Endodermal cell (in vitro differentiated cells): Measurements from ENCODE around the gene MAP1LC3B. TPM values are rescaled to one million over a fixed set of nuclear protein-coding genes. Genes with fewer than 3 reads are reported as not detected.

Experiments used
- DNase-seq: peaks from one replicate; pipeline ENCODE4 v3.0.0-alpha.2; 2017
- H3K27ac ChIP-seq: 2 replicates; pipeline ENCODE4 v1.5.1; 2013; ENCODE audit warnings: mild to moderate bottlenecking, low read depth, low read length, moderate library complexity
- H3K27me3 ChIP-seq: 2 replicates; pipeline ENCODE4 v1.6.1; 2013; ENCODE audit warnings: mild to moderate bottlenecking, low read length, moderate library complexity; ENCODE audit not compliant: insufficient read depth, control insufficient read depth, poor library complexity, severe bottlenecking
- H3K36me3 ChIP-seq: 2 replicates; pipeline ENCODE4 v1.7.0; 2013; ENCODE audit warnings: mild to moderate bottlenecking, low read length, moderate library complexity; ENCODE audit not compliant: control insufficient read depth, insufficient read depth
- H3K4me1 ChIP-seq: one replicate; pipeline ENCODE4 v1.7.0; 2013; ENCODE audit warnings: low read length; ENCODE audit not compliant: control insufficient read depth, insufficient read depth
- H3K4me3 ChIP-seq: 2 replicates; pipeline ENCODE4 v1.5.1; 2013; ENCODE audit warnings: mild to moderate bottlenecking, low read length, moderate library complexity
- H3K9ac ChIP-seq: 2 replicates; pipeline ENCODE4 v1.6.1; 2013; ENCODE audit warnings: mild to moderate bottlenecking, low read length, moderate library complexity; ENCODE audit not compliant: poor library complexity, severe bottlenecking; ENCODE audit errors: extremely low read depth
- H3K9me3 ChIP-seq: 2 replicates; pipeline ENCODE4 v1.6.1; 2013; ENCODE audit warnings: mild to moderate bottlenecking, low read length, moderate library complexity; ENCODE audit not compliant: control insufficient read depth
- H3K27ac Mint-ChIP-seq: 2 replicates; pipeline ENCODE4 v1.8.0; 2020; ENCODE audit warnings: mixed read lengths
- H3K27me3 Mint-ChIP-seq: 2 replicates; pipeline ENCODE4 v1.8.0; 2021; ENCODE audit warnings: mild to moderate bottlenecking, mixed read lengths; ENCODE audit not compliant: insufficient read depth
- H3K36me3 Mint-ChIP-seq: 2 replicates; pipeline ENCODE4 v1.8.0; 2020; ENCODE audit warnings: low read depth, mixed read lengths
- H3K4me1 Mint-ChIP-seq: 2 replicates; pipeline ENCODE4 v1.8.0; 2020; ENCODE audit warnings: mixed read lengths
- H3K4me3 Mint-ChIP-seq: 2 replicates; pipeline ENCODE4 v1.8.0; 2020; ENCODE audit warnings: mild to moderate bottlenecking, moderate library complexity, mixed read lengths
- H3K9me3 Mint-ChIP-seq: 2 replicates; pipeline ENCODE4 v1.8.0; 2020; ENCODE audit warnings: mild to moderate bottlenecking, mixed read lengths
- WGBS, 2 experiments: methylation state at CpG; one replicate each; pipeline versions ENCODE4 v1.1.5 to v1.1.7; 2013; ENCODE audit warnings: missing lambda C conversion rate in 2 of 2, mixed read lengths in 1 of 2; ENCODE audit not compliant: insufficient coverage in 1 of 2, insufficient read length in 1 of 2; 5-methylcytosine and 5-hydroxymethylcytosine counted together
- total RNA-seq, 2 donors: library from RNA; stranded (reverse); fragmentation: NEBNext Ultra II Directional in 1 of 2; extraction: Animal tissue kit (Norgen Biotek cat#: 25700) in 1 of 2; gene quantifications; 2 replicates in 1 of 2; 3 replicates in 1 of 2; pipeline ENCODE4 v1.2.1, GENCODE V29; 2021
- TF ChIP-seq, protein P1 (sequence below): fragments of 200-600 bp; sonication (generic); conservative IDR thresholded peaks from 2 replicates; pipeline ENCODE4 v1.5.0; 2021; ENCODE audit warnings: antibody characterized with exemption, mild to moderate bottlenecking

The MAP1LC3B gene
- total RNA-seq, 2 donors from 2014 or later = 56.4 to 62.4 TPM

DNA sequence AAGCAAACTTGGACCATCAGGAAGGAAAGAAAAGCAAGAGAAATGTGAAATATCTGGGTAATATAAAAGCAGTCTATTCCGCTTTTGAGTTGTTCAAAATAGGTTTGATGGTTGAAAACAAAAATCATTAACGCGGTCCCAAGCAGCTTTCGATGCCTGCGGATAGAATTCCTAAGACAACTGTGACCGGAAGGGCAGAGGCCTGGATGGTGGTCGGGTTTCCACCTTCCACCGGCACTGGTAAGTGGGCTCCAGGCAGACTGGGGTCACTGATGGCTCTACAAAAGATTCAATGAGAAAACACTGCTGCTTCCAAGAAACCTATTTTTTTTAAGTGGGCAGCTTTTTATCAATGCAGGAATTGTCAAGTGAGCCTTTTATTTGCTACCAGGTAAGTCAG, 50.9 kb downstream of the MAP1LC3B start:
- Mint-ChIP-seq H3K36me3 (peaks cover 69% of the 10 kb centered on the region), H3K4me1 (peaks cover 6% of the 10 kb centered on the region), H3K27ac (peak overlapping the region; percentile 3), H3K4me3 (no peak overlapping the region), H3K9me3 (peaks cover 36% of the 10 kb centered on the region), H3K27me3 (no peaks in the 10 kb centered on the region)
- TF ChIP-seq, protein P1, sequence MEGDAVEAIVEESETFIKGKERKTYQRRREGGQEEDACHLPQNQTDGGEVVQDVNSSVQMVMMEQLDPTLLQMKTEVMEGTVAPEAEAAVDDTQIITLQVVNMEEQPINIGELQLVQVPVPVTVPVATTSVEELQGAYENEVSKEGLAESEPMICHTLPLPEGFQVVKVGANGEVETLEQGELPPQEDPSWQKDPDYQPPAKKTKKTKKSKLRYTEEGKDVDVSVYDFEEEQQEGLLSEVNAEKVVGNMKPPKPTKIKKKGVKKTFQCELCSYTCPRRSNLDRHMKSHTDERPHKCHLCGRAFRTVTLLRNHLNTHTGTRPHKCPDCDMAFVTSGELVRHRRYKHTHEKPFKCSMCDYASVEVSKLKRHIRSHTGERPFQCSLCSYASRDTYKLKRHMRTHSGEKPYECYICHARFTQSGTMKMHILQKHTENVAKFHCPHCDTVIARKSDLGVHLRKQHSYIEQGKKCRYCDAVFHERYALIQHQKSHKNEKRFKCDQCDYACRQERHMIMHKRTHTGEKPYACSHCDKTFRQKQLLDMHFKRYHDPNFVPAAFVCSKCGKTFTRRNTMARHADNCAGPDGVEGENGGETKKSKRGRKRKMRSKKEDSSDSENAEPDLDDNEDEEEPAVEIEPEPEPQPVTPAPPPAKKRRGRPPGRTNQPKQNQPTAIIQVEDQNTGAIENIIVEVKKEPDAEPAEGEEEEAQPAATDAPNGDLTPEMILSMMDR = no peak
- Histone ChIP-seq H3K9ac (no peak overlapping the region), H3K4me1 (no peaks in the 10 kb centered on the region), H3K36me3 (peaks cover 47% of the 10 kb centered on the region), H3K27ac (no peak overlapping the region), H3K27me3 (no peaks in the 10 kb centered on the region), H3K9me3 (peaks cover 25% of the 10 kb centered on the region), H3K4me3 (no peak overlapping the region)
- WGBS, 2 experiments = 95 to 99% methylated on average over 8 of the region's 8 CpGs
- no peak for DNase-seq

DNA sequence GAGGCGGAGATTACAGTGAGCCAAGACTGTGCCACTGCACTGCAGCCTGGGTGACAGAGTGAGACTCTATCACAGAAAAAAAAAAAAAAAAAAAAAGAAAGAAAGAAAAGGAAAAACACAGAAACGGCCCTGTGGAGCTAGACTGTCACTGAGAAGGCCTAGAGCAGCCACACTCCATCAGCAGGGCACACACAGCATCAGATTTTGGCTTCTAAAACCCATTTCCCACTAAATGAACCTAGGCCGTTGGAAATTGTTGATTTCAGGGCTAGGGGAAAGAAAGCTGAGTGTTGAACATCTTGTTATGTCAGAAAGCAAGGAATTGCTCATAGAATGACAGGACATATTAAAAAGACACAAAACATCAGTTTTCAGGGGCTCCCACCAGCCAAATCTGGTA, 51.8 kb downstream of the MAP1LC3B start:
- Mint-ChIP-seq H3K9me3 (peaks cover 36% of the 10 kb centered on the region), H3K4me1 (peaks cover 6% of the 10 kb centered on the region), H3K27me3 (no peaks in the 10 kb centered on the region), H3K36me3 (peaks cover 79% of the 10 kb centered on the region), H3K27ac (no peak overlapping the region), H3K4me3 (no peak overlapping the region)
- peaks cover 56% of the 10 kb centered on the region for H3K36me3 ChIP-seq
- no peak overlapping the region for H3K27ac ChIP-seq
- H3K27me3 ChIP-seq = no peaks in the 10 kb centered on the region
- H3K4me3 ChIP-seq = no peak overlapping the region
- H3K9me3 ChIP-seq = peaks cover 25% of the 10 kb centered on the region
- TF ChIP-seq, protein P1 = no peak
- no peak for DNase-seq
- WGBS, 2 experiments = 89 to 100% methylated on average over 1 to 3 of the region's 3 CpGs
- no peaks in the 10 kb centered on the region for H3K4me1 ChIP-seq
- H3K9ac ChIP-seq = no peak overlapping the region

DNA sequence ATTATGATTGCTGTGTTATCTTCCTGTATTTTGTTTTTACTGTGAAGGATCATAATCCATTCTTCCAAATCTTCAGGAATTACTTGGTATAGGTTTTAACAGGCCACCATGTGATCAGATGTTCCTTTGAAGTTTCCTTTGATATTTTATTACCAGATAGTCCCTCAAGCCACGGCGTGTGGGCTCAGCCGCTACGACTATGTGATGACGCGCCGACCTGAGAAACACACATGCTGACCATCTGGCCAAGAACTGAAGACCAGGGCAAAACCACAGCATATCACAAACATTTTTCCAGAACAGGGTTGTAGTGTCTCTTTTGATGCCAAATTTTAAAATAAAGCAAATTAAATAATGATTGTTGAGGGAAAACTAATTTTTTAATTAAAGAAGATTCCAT, 53.4 kb downstream of the MAP1LC3B start:
- Histone ChIP-seq H3K36me3 (peaks cover 63% of the 10 kb centered on the region), H3K9ac (no peak overlapping the region), H3K9me3 (peaks cover 25% of the 10 kb centered on the region), H3K4me1 (no peaks in the 10 kb centered on the region), H3K4me3 (no peak overlapping the region), H3K27ac (no peak overlapping the region), H3K27me3 (no peaks in the 10 kb centered on the region)
- DNase-seq = no peak
- Mint-ChIP-seq H3K9me3 (peaks cover 36% of the 10 kb centered on the region), H3K36me3 (peaks cover 85% of the 10 kb centered on the region), H3K4me1 (peaks cover 6% of the 10 kb centered on the region), H3K27me3 (no peaks in the 10 kb centered on the region), H3K27ac (no peak overlapping the region), H3K4me3 (no peak overlapping the region)
- TF ChIP-seq, protein P1 = no peak
- WGBS, 2 experiments = 98 to 100% methylated on average over 3 to 7 of the region's 7 CpGs
